Hepatocyte (in vitro differentiated cells): ENCODE data around the gene THAP9.

ENCODE experiments used
- EZH2 ChIP-seq: fragments of 200-600 bp; sonication (generic); IDR thresholded peaks from 2 replicates; pipeline ENCODE4 v1.6.1; 2016; ENCODE audit warnings: antibody characterized with exemption, mild to moderate bottlenecking, borderline replicate concordance
- EZH2phosphoT487 ChIP-seq: fragments of 200-600 bp; sonication (generic); IDR thresholded peaks from one replicate; pipeline ENCODE4 v1.6.1; 2018; ENCODE audit warnings: antibody characterized with exemption, mild to moderate bottlenecking, low read depth, moderate library complexity; ENCODE audit not compliant: unreplicated experiment, severe bottlenecking
- TF ChIP-seq, protein P1 (sequence below): fragments of 200-600 bp; sonication (generic); IDR thresholded peaks from 2 replicates; pipeline ENCODE4 v1.5.1; 2016; ENCODE audit warnings: antibody characterized with exemption, mild to moderate bottlenecking; ENCODE audit not compliant: poor library complexity

- TF ChIP-seq, protein P1, sequence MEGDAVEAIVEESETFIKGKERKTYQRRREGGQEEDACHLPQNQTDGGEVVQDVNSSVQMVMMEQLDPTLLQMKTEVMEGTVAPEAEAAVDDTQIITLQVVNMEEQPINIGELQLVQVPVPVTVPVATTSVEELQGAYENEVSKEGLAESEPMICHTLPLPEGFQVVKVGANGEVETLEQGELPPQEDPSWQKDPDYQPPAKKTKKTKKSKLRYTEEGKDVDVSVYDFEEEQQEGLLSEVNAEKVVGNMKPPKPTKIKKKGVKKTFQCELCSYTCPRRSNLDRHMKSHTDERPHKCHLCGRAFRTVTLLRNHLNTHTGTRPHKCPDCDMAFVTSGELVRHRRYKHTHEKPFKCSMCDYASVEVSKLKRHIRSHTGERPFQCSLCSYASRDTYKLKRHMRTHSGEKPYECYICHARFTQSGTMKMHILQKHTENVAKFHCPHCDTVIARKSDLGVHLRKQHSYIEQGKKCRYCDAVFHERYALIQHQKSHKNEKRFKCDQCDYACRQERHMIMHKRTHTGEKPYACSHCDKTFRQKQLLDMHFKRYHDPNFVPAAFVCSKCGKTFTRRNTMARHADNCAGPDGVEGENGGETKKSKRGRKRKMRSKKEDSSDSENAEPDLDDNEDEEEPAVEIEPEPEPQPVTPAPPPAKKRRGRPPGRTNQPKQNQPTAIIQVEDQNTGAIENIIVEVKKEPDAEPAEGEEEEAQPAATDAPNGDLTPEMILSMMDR = no peak
- no peak for TF ChIP-seq EZH2
- TF ChIP-seq EZH2phosphoT487 = no peak
These were observed 497 bp upstream of the THAP9 start for GRCh38 chr4:82900066-82900410.
